Endothelial cell of hepatic sinusoid (primary cell): ENCODE measurements around the gene KDM8.

Source experiments
- in situ Hi-C: cut with HindIII; loops from 2 replicates; pipeline ENCODE4 v1.10.0; 2017; ENCODE audit warnings: low sequenced_read_pairs

The KDM8 gene

GRCh38 chr16:27228621-27229501, 25.5 kb downstream of the KDM8 start:
- in situ Hi-C loops = no loop called here

- in situ Hi-C loops = no loop called here
Observed at GRCh38 chr16:27229891-27230470, 26.7 kb downstream of the KDM8 start.

GRCh38 chr16:27230562-27231001, 27.3 kb downstream of the KDM8 start:
- in situ Hi-C loops = no loop called here

GRCh38 chr16:27231692-27232060, 28.4 kb downstream of the KDM8 start:
- in situ Hi-C loops = no loop called here

- in situ Hi-C loops = no loop called here
Observed at GRCh38 chr16:27232061-27232900, 29.0 kb downstream of the KDM8 start.

GRCh38 chr16:27232901-27233625, 29.7 kb downstream of the KDM8 start:
- in situ Hi-C loops = no loop called here

- in situ Hi-C loops = no loop called here
Observed at GRCh38 chr16:27233731-27234130, 30.4 kb downstream of the KDM8 start.

- in situ Hi-C loops = no loop called here
Observed at GRCh38 chr16:27234171-27234570, 30.8 kb downstream of the KDM8 start.

GRCh38 chr16:27234603-27235002, 31.3 kb downstream of the KDM8 start:
- in situ Hi-C loops = no loop called here

GRCh38 chr16:27235055-27235937, 32.0 kb downstream of the KDM8 start:
- in situ Hi-C loops = no loop called here

- in situ Hi-C loops = no loop called here
Observed at GRCh38 chr16:27235938-27236245, 32.6 kb downstream of the KDM8 start.

GRCh38 chr16:27236635-27237218, 33.4 kb downstream of the KDM8 start:
- in situ Hi-C loops = no loop called here

- in situ Hi-C loops = no loop called here
Observed at GRCh38 chr16:27237219-27238015, 34.1 kb downstream of the KDM8 start.

- in situ Hi-C loops = no loop called here
Observed at GRCh38 chr16:27238016-27238587, 34.8 kb downstream of the KDM8 start.

- in situ Hi-C loops = no loop called here
Observed at GRCh38 chr16:27238591-27238990, 35.3 kb downstream of the KDM8 start.

GRCh38 chr16:27239026-27239425, 35.7 kb downstream of the KDM8 start:
- in situ Hi-C loops = no loop called here

- in situ Hi-C loops = no loop called here
Observed at GRCh38 chr16:27239906-27240655, 36.8 kb downstream of the KDM8 start.
